HG02870 (cell line): Measurements from ENCODE around the gene MSRB2.
A peak's percentile ranks its signal among the peaks of the same experiment; 100 is the strongest.

Experiments used
- ATAC-seq: cut with Tn5 transposase; IDR thresholded peaks from one replicate; pipeline ENCODE4 v1.9.1; 2021; ENCODE audit warnings: mild to moderate bottlenecking, moderate library complexity; ENCODE audit not compliant: unreplicated experiment

The MSRB2 gene

DNA sequence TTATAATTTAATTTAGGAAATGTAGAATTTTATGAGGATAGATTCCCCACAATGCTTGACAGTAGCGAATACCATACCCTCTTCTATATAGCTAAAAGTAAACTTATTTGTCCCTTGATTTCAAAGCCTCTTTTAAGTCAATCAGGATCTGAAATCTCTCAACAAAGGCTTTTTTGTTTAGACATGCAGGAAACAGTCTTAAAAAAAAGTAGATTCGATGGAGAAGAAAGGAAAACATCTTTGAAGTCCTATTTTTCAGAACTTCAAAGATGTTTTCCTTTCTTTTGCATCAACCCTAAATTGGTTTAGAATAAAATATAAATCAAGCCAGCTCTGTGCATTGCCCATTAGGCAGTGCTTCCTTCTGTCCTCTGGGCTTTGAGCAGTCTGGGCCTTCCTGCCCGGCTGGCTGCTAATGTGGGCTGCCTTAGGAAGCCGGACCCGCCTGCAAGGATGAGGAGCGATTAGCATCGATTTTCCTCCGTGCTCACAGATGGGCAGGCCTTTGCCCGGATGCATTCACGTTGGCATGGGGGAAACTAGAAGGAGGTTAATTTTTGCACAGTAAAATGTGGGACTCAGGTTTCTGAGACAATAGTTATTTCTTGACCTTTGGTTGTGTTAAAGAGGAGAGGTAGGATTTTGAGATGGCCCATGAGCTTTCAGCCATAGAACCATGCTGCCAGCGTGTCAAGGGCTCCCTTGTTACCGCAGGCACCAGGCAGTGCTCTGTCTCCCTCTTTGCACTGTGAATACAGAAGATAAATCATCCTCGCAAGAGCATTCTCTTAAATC lies 15.5 kb downstream of the MSRB2 start:
- no peak for ATAC-seq

DNA sequence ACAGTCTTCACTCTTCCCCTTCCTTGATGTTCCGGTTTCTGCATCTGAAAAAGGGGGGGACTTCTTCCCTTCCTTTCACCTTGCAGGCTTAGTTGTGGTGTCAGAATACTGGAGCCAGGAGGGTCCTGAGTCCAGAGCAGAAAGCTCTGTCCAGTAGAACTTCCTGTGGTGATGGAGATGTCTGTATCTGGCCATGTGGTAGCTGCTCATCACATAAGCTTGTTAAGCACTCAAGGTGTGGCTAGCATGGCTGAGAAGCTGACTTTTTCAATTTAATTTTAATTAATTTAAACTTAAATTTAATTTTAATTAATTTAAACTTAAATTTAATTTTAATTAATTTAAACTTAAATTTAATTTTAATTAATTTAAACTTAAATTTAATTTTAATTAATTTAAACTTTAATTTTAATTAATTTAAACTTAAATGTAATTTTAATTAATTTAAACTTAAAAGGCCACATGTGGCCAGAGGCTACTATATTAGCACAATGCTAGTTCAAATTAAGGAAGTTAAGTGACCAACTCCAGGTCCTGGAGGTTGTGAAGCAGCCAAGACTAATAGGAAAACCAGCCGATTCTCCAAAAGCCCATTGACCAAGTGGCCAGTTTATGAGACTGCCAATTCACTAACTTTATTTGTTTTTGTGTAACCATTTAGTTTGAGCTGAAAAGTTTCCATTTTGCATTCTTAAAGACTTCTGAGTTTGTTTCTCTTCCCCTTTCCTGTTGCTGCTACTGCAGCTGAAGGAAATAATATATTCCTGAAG lies 16.3 kb downstream of the MSRB2 start:
- ATAC-seq: no peak

DNA sequence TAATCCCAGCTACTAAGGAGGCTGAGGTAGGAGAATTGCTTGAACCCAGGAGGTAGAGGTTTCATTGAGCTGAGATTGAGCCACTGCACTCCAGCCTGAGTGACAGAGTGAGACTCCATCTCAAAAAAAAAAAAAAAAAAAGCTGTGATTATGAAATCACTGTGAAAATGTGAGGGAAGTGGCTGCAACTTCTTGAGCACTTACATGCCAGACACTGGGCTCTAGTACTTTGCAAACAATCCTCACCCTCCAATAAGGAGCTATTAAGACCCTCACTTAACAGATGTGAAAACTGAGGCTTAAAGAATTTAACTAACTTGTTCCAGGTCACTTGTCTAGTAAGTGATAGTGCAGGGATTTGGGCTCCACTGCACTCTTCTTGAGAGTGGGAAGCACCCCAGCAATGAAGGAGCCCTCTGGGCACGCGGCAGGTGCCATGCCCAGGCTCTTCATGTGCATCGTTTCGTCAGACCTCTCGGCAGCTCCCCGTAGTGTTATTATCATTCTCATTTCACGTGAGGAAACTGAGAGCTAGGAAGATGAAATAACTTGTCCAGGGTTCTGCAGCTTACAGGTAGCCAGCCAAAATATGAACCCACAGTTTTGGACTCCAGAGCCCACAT lies 19.0 kb downstream of the MSRB2 start:
- no peak for ATAC-seq

DNA sequence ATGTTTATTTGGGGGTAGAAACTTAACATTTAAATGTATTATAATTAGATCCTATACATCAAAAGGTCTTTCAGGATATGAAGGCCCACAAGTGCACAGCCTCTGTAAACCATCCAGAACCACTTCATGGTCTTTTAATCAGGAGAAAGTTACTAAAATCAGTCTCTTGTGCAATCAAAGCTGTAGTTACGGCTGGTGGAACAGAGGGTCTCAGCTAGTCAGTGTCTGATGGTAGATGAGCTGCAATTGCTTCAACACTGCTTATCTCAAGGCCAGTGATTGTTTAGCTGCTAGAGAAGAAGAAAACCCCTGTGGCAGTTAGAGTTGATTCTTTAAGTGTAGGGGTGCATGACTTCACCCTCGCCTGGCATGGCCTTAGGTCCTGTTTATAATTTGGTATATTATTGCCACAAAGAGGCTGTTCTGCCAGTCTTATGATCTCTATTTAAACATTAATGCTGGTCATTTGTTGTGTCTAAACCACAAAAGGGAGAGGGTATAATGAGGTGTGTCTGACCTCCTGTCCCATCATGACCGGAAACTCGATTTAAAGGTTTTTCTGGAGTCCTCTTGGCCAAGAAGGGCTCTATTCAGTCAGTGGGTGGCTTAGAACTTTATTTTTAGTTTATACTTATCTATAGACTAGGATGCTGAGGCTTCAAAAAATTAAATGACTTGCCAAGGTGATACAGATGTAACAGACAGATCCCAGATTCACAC lies 21.3 kb downstream of the MSRB2 start:
- ATAC-seq: no peak

DNA sequence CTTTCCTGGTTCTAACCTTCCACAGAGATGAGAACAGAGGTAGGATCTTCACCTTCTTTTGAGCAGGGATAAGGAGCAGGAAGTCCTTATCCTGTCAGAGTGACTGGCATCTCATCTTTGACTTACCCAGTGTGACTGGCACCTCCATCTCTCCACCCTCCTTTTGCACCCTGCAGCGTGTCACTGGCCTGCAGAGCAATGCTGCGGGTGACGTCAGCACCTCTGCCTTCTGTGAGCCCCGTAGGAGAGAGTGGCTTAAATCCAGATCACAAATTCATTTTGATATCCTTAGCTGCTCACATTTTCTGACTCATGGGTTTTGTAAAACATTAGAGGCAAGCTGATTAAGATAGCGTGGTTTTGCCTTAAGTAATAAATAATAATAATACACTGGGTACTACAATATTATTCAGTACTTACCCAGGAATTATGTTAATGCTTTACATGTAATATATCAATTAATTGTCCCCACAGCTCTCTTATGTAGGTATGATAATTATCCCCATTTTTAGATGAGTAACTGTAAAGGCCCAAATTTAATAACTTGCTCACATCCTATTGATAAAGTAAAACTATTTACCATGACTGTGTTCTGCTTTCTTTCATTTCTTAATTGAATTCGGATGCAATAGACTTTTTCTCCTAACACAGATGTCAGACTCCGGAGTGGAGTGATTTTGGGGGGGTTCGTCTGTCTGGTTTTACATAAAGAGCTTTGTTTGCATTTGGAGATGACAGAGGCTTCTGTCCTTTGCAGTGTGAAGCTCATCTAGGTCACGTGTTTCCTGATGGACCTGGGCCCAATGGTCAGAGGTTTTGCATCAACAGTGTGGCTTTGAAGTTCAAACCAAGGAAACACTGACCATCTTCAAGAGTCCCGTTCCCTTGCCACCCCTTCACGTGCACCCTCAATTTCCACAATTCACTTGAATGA lies 24.9 kb downstream of the MSRB2 start:
- no peak for ATAC-seq

DNA sequence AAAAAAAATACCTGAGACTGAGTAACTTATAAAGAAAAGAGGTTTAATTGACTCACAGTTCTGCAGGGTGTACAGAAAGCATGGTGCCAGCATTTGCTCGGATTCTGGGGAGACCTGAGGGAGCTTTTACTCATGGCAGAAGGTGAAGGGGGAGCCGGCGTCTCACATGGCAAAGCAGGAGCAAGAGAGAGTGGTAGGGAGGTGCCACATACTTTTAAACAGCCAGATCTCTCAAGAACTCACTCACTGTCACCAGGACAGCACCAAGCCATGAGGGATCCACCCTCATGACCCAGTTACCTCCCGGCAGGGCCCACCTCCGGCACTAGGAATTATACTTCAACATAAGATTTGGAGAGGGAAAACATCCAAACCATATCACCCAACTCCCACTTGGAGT lies 25.8 kb downstream of the MSRB2 start:
- no peak for ATAC-seq

DNA sequence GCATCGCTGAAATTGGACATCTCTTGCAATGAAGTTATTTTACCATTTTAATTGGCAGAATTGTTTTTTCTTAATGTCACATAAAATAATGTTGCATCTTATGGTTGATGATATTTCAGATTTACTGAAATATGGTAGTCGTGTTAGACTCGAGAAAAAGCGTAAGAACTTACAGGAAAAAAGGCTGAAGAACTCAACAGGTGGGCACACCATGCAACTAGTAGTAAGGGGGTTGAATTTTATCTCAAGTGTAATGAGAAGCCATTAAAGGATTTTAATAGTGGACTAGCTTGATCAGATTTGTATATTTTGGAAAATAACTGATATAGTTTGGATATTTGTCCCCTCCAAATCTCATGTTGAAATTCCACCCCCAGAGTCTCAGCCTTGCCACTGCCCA lies 41.1 kb downstream of the MSRB2 start:
- ATAC-seq: no peak

DNA sequence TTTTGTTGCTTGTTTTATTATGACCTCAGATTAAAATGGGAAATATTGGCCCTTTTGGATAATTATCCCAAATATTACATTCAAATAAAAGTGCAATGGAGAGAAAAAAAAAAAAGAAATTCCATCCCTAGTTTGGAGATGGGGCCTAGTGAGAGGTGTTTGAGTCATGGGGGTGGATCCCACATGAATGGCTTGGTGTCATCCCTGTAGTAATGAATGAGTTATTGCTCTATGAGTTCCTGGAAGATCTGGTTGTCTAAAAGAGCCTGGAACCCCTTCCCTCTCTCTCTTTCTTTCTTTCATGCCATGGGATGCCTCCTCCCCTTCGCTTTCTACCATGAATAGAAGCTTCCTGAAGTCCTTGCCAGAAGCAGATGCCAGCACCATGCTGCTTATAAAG lies 44.3 kb downstream of the MSRB2 start:
- ATAC-seq: no peak

DNA sequence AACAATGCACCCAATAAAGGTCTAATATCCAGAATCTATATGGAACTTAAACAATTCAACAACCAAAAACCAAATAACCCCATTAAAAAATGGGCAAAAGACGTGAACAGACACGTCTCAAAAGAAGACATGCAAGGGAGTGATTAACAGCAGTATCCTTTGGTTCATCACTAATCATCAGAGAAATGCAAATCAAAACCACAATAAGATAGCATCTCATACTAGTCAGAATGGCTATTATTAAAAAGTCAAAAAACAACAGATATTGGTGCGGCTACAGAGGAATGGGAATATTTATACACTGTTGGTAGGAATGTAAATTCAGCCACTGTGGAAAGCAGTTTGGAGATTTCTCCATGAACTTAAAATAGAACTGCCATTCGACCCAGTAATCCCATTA lies 46.6 kb downstream of the MSRB2 start:
- ATAC-seq: no peak

DNA sequence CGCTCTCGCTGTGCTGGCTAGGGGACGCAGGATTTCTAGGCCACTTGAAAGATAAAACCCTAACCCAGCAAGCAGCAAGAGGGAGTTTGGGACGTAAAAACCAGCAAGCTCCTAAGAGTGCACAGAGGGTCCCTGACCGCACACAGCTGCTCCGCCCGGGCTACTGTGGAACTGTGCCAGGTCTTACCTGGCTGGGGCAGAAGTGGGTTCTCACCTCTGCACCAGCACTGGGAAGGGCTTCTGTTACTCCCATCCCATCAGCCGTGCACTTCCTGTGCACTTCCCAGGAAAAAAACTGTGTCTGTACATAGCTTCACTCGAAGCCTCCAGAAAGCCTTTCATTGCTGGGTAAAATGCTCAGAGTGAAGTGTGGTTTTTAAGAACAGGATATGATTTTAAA lies 50.9 kb downstream of the MSRB2 start:
- ATAC-seq: no peak

DNA sequence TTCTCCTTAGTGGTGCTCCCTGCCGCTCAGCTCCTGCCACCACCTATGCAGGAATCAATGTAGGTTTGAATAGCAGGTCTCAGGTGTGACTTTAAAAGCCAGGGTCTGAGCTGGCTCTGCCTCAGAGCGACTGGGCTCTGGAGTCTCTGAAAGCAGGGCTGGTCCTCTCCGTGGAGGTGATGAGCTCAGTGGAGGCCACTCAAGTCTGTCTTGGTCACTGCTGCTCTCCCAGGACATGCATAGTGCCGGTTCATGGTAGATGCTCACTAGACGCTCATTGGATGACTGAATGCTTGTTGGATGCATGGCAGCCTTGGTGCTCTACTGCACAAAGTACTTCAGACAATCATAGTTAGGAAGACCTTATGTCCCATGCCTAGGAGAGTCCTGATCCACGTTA lies 51.7 kb downstream of the MSRB2 start:
- no peak for ATAC-seq

DNA sequence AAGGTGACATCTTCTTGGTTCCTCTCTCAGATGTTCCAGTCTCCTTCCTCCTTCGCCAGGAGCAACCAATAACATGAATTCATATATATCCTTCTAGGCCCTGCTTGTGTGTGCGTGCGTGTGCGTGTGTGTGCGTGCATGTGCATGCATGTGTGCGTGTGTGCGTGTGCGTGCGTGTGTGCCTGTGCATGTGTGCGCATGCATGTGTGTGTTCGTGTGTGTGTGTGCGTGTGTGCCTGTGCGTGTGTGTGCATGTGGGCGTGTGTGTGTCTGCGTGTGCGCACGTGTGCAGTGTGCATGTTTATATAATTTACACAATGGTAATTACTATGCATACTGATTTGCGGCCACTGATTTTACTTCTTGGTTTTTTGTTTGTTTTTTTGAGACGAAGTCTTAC lies 52.8 kb downstream of the MSRB2 start:
- no peak for ATAC-seq

DNA sequence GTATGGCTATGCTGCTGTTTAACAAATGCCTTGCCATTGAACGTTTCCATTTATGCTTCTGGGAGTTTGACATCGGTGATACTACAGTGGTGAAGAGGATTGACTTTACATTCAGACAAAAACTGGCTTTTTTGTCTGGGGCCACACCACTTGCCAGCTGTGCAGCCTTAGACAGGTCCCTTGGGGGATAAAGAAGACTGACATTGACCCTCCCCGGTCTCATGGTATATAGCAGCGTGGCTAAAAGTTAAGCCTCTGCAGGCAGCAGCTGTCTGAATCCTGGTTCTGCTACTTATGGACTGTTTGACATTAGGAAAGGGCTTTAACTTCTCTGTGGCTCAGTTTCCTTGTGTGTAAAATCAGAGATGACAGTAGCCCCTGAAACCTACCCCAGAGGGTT lies 54.7 kb downstream of the MSRB2 start:
- ATAC-seq: no peak

DNA sequence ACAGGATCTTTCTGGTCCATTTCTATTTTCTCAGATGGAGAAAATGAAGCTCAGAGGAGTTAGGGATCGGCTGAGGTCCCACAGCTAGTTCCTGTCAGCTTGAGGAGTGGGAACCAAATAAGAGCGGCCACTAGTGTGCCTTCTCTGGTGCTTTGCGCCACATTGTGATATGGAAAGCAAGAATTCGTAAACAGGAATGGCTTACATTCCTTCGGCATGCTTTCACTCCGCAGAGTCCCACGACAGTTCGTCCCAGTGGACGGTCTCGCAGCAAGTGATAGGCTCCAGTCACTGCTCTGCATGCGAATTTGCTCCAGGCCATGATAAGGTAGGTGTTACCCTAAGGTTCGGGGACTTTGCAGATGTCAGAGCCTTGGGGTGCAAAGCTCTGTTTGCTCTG lies 55.2 kb downstream of the MSRB2 start:
- ATAC-seq: no peak

DNA sequence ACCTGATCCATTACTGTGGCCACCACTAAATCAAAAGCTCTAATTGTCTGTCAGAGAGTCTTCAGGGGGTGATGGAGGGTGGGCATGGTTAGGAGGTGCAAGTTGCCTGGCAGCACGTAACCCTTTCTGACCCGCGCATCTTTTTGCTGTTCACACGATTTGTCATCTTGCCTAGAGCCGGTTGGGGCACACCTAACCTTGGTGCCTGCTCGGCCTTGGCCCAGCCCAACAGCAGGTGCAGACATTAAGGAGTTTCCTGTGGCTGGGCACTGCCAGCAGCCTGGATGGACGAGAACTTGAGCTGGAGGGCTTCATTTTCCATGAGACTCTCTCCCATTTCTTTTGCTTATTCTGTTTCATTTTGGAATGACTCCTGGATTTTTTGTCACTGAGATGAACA lies 55.7 kb downstream of the MSRB2 start:
- ATAC-seq: no peak

DNA sequence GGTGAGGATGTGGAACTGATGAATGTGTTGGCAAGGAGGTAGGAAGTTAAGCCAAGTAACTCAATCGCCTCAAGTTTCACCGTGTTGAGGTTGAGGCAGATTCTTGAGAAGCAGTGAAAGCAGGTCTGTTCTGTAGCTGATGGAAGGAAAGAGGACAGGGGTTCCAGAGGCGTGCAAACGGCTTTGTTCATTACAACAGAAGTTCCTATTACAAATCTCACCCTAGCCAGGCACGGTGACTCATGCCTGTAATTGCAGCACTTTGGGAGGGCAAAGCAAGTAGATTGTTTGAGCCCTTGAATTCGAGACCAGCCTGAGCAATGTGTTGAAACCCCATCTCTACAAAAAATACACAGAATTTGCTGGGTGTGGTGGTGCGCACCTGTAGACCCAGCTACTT lies 59.8 kb downstream of the MSRB2 start:
- ATAC-seq: no peak

DNA sequence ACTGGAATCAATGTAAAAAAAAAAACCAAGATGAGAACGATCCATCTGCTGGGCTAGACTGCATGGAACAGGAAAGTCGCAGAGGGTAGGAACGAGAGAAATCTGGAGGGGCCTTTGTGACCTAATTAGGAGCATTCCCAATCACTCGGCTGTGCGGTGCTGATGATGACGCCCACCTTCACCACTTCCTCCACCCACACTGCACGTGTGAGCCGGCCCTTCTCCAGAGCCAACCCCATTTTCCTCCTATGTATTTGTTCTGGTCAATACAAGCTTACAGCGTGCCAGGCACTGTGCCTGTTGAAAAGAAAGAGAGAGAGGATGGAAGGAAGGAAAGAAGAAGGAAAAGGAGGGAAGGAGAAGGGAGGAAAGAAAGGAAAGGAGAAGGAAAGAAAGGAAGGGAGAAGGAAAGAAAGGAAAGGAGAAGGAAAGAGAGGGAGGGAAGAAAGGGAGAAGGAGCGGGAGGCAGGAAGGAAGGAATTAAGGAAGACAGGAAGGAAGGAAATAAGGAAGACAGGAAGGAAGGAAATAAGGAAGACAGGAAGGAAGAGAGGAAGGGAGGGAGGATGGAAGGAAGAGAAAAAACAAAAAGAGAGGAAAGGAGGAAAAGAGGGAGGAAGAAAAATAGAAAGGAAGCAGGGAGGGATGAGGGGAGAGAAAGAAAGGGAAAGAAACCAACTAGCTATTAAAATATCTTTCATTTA lies 61.2 kb downstream of the MSRB2 start:
- ATAC-seq: no peak

DNA sequence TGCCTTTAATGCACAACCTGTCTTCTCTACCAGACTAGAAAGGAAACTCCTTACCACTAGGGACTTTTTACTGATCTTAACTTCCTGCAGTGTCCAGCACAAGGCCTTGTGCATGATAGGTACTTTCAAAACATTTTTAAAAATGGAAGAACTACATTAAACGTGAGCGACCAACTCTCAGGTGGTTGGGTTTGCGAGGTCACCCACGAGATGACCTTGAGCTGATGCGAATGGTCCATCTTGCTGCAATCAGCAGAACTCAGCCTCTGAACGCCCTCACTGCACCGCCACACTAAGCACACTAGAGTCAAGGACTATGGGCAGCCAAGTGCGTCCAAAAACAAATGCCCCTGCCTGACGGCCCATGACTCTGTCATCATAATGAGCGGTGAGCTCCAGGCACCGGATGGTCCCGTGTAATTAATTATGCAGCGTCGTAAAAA lies 61.9 kb downstream of the MSRB2 start:
- peak; percentile 53 for ATAC-seq

DNA sequence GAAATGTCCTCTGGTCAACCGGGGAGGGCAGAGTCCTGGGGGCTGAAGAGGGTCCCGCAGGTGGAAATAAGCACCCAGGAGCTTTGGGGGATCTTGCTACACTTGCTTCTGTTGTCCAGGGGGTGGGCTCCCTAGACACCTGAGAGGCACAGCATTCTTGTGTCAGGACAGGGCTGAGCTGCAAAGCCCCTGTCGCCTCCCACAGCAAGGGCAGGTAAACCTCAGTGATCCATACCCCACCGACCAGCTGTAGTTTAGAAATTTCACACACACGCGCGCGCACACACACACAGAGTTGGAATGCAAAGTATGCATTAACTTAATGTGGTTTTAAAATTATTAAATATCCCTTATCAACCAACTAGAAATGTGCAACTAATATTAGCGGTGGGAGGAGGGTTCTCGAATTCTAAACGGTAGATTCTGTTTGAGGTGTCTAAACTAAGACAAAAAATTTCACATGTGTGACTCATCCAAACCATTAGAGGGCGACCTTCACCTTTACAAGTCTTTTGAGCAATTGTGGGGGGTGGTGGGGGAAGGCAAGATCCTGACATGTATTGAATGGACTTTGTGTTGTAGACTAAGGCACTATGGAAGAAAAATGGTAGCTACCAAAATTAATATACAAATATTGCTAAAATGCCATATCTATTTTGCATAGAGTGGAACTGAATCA lies 62.5 kb downstream of the MSRB2 start:
- peak; percentile 49 for ATAC-seq
